Epithelial cell of prostate (primary cell): Measurements from ENCODE around the gene DYRK4.
"Not testable (repeated sequence)": the region's sequence is repeated elsewhere in the genome, so short reads cannot be mapped to it uniquely, and the experiment has no call there.

Source experiments
- DNase-seq: peaks from one replicate; pipeline ENCODE4 v3.0.0-alpha.2; 2011; ENCODE audit warnings: low read depth, low spot score
- H3K27ac ChIP-seq: fragments of 450-650 bp; 2 replicates; pipeline ENCODE4 v1.5.1; 2017; ENCODE audit warnings: mild to moderate bottlenecking

DYRK4 gene, protein sequence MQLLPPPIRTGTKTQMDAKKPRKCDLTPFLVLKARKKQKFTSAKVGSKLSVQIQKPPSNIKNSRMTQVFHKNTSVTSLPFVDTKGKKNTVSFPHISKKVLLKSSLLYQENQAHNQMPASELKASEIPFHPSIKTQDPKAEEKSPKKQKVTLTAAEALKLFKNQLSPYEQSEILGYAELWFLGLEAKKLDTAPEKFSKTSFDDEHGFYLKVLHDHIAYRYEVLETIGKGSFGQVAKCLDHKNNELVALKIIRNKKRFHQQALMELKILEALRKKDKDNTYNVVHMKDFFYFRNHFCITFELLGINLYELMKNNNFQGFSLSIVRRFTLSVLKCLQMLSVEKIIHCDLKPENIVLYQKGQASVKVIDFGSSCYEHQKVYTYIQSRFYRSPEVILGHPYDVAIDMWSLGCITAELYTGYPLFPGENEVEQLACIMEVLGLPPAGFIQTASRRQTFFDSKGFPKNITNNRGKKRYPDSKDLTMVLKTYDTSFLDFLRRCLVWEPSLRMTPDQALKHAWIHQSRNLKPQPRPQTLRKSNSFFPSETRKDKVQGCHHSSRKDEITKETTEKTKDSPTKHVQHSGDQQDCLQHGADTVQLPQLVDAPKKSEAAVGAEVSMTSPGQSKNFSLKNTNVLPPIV

DNA sequence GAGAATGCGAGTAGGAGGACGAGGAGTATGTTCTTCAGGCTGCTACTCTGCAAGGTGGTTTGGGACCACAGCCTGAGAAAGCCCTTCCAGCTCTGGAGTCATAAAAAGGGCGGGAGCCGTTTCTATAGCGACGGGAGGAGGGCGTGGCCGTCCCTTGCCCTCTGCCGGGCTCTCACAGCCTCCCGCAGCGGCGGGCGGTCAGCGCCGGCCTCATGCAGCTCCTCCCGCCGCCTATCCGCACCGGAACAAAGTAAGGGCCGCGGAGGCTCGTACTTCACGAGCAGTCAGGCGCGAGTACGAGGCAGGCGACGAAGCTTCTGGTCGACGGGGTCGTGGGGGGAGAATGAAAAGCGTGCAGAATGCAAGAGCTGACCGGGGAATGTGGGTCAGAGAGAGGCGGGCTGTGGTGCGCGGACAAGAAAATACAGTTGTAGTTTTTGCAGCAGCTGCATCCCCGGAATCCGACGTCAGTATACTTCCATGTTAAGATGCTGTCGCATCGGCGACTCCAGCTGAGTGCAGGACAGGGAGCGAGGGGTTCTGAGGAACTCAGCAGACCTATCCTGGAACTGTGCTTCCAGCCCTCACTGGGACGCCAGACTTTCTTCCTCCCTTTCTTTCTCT lies at the start of gene DYRK4:
Gene DYRK4, plus strand, starts transcription at position 175 of the 624 bp plus-strand sequence. Its CDS starts 38 bp downstream, at position 213.
- no peak within 1 kb of the TSS for H3K27ac ChIP-seq
- DNase-seq: no peak

DNA sequence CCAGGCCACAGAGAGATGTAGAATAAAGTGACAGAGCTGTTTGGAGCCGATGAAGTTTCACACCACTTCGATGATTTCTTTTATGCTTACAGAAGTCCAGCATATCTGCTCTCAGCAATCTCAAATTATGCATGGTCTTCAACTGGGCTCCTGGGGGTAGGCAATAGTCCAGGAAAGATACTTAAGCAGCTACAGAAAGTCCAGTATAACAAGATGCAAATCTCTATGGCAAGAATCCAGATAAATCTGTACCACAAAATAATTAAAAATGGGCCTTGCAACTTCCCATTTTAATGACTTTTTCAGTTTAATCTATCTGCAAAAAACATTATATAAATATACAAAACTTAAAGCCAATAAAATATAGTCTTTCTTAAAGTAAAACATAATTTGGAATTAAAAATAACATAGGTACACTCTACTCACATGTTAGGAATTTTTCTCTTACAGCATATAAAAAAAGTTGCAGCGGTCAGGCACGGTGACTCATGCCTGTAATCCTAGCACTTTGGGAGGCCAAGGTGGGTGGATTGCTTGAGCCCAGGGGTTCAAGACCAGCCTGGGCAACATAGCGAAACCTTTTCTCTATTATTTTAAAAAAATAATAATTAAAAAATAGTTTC lies 43.8 kb upstream of the DYRK4 start:
- DNase-seq: peak; percentile 12
- no peak overlapping the region for H3K27ac ChIP-seq

DNA sequence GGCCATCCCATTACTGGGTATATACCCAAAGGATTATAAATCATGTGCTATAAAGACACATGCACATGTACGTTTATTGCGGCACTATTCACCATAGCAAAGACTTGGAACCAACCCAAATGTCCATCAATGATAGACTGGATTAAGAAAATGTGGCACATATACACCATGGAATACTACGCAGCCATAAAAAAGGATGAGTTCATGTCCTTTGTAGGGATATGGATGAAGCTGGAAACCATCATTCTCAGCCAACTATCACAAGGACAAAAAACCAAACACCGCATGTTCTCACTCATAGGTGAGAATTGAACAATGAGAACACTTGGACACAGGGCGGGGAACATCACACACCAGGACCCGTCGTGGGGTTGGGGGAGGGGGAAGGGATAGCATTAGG lies 38.6 kb upstream of the DYRK4 start:
- DNase-seq, H3K27ac ChIP-seq: not testable (repeated sequence)

DNA sequence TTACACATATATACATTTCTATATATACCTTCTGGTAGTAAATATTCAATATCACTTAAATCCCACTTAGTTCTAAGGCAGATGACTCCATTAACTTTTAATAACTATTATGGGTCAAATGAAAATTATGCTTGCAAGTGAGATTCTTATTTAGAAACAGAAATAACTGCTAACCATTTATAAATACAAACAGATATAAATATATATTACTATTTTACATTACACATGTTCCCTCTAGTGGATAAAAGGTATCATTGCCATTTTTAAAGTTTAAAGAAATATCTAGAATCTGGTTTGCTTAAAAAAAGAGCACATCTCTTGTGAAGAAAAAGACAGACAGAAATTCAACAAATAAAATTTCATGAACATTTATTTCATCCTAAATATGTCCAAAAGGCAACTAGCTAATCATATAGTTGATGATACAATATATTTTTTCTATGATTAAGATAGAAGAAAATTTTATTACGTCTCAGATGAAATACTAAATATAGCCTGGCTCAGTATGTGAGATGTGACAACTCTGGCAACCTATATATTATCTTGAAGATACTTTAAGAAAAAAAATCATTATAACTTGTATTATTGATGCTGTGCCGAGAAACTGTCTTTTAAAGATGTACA lies 35.0 kb upstream of the DYRK4 start:
- DNase-seq: no peak
- H3K27ac ChIP-seq: no peak overlapping the region

DNA sequence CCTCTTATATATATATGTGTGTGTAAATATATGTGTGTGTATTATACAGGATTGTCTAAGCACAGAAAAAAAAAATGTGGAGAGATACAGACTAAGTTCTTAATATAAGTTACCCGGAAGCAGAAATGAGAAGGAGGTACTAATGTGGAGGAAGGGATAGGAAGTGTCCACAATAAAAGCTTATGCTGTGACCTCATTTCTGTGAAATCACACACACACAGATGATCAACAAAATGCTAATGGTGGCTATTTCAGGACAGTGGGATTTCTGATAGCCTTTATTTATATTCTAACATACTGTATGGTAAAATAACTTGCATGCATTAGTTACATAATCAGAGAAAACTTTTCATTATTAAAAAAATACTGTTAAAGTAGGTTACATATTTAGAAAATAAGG lies 31.8 kb upstream of the DYRK4 start:
- DNase-seq: no peak
- H3K27ac ChIP-seq: no peak overlapping the region

DNA sequence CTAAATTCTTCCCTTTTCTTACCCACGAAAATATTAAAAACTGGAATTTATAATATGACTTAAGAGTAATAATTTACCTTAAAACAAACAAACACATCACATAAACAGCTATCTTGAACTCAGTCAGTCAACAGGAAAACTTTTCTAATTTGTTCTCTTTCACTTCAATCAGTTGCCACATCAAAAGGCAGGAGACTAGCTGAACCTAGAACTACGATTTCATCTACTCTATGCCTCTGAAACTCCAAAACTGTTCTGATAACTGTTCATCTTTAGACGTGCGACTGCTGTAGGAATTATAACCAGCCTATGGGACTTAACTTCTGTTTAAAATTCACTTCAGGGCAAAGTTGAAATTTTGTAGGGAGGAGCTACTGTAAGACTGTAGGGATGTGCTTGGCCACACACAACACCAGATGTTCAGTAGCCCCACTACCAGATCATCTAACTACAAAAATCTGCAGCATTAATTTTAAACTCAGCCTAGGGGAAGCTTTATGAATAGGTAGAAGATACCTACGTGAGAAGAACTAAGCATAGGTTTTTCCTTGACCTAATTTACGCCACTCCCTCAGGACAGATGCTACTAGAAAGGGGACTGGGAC lies 30.9 kb upstream of the DYRK4 start:
- no peak for DNase-seq
- no peak overlapping the region for H3K27ac ChIP-seq

DNA sequence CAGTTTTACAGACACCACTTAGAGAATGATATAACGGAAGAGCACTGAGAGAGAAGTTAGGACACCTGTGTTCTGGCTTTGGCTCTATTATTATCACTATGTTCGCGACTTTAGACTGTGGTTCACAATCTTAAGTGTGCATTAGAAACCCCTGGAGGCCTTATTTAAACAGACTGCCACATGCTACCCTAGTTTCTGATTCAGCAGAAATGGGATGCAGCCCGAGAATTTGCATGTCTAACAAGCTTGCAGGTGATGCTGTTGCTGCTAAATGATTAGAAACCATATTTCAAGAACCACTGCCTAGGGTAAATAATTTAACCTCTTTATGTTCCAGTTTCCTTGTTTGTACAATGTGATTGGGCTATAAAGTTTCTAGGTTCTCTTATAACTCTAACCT lies 26.9 kb upstream of the DYRK4 start:
- no peak for DNase-seq
- H3K27ac ChIP-seq: no peak overlapping the region

DNA sequence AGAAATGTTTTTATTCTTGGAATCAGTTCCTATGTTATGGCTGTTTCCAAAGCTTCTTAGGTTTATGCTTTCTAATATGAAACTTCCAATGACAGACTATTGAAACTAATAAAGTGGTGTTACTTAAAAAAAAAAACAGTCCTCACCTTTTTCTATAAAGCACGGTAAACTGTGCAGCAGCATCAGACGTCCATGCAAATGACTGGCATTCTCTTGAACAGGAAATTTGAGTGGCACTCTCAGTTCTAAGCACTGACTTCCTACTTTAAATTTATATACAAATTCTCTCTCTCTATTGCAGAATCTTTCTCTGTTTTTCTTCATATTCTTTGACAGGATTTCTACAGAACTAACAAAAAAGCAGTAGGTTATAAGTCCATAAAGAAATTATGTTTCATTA lies 26.1 kb upstream of the DYRK4 start:
- no peak for DNase-seq
- H3K27ac ChIP-seq: no peak overlapping the region

DNA sequence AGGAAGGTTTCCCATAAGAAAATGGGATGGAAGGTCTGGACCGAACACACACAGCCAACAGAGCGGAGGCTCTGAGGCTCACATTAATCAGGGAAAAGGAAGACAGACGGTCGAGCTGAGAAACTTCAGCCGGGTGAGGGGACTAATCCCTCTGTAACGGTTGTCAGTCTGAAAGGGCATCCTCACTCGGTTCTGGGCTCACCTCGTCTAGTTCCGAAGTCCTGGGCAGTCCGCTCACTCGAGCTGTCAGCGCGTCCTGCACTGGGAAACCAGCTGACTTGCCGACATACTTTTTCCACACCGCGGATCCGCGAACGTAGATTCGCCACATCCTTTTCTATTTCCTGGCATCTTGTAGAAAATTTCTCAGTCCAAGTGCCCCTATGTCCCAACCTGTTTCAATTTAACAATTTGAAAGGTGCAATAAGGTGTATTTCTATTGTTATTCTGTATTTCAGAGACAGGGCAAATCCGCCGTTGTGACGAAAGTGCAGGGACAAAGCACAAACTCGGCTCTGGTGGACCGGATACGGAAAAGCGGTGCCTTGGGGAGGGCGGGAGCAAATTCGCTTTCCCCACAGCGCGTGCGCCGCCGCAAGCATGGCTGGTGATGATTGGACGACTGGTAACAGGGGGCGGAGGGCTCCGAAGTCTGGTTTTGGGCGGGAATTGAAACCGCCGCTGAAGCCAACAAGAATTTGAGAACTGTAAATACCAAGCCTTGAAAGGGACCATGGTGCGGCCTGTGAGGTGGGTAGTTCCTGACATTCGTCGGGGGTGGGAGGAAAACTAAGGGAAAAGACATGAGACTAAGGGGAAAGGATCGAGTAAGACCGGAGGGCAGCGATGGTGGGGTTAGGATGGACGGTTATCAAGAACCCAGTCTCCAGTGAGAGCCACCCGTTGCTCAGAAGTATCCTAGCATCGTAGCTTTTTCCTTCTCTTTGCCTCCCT lies 23.5 kb upstream of the DYRK4 start, which contains the start of gene RAD51AP1:
Gene RAD51AP1, plus strand, starts transcription at position 684 of the 954 bp plus-strand sequence. Its CDS starts 50 bp downstream, at position 734.
- DNase-seq: peak; percentile 87
- H3K27ac ChIP-seq: peak within 1 kb of the TSS; percentile 70

DNA sequence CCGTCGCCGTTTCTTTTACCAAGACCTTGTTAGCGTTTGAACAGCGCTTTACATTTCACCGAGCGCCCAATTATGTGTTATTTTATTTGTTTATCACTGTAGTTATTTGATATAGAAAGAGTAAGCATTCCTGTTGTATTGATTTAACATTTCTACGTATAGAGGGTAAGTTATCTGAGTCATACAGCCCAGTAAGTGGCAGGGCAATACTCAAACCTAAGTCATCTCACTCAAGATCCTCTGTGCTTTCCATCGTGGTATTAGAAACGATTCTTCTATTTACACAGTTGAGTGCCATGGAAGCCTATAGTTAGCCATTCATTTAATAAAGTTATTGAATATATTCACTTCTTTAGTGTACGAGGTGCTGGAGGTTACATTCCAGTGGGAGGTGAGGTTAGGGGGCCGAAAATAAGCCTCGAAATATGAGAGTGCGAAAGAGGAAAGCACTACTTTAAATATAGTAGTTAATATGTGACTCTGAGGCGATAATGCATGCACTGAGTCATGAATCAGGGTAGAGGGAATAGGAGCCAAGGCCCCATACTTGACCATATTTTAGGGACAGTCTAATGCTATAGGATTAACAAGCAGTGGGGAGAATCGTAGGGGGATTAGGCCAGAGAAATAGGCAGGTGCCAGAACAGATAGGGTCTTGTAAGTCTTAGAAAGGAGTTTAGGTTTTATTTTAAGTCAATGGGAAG lies 22.7 kb upstream of the DYRK4 start:
- H3K27ac ChIP-seq: peak overlapping the region; percentile 70
- no peak for DNase-seq

DNA sequence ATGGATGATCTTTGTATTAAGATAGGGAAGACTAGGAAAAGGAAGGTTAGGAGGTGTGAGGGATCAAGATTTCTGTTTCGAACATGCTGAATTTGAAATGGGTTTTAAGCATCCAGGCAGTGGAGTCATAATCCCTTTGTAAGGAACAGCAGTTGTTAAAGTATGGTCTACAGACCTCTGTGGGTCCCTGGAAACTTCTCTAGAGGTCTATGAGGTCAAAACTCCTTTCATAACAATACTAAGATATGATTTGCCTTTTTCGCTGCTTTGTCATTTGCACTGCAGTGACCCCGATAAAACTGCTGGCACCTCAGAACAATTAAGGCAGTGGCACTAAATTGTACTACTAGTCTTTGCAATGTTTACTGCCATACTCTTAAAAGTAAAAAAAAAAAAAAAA lies 21.8 kb upstream of the DYRK4 start:
- H3K27ac ChIP-seq: no peak overlapping the region
- DNase-seq: no peak

DNA sequence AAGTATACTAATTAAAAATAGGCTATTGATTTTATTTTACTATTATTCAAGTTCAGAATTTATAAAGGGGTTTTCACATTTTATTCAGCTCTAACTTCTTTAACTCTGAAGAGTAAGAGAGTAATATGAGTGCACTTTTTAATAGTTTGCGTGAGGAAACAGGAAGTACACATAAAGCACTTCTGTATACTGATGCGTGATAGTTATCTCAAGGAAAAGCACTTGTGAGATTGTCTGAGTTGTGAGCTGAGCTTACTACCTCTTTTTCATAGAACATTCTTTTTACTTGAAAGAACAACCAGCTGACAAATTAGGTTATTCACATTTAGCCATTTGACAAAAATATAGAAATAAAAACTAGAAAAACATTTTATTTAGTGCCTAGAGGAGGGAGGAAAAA lies 21.4 kb upstream of the DYRK4 start:
- no peak overlapping the region for H3K27ac ChIP-seq
- no peak for DNase-seq

DNA sequence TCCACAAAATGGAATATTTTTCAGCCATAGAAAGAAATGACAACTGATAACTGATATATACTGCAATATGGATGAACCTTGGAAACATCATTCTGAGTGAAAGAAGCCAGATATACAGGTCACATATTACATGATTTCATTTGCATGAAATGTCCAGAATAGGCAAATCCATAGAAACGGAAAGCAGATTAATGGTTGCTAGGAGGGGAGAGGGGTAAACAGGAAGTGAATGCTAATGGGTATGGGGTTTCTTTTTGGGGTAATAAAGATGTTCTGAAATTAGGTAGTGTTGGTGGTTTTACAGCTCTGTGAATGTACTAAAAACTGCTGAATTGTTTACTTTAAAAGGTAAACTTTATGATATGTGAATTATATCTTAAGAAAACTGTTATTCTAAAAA lies 16.8 kb upstream of the DYRK4 start:
- no peak overlapping the region for H3K27ac ChIP-seq
- no peak for DNase-seq

DNA sequence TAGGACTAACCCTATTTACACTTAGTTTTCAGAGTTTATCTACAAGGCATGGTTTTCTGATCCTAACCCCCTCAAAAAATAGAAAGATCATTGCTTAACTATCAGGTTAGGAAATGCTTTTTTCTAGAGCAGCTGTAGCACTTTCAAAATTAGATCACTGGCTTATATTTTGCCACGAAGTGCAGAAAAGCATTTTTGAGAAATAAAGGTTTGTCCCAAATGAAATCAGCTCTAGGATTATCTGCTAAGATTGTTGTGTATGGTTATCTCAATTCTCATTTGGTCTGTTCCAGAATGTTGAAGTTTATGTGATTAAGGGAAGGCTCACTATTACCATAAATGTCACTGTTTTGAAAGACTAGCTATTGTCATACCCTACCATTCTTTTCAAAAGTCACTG lies 9.8 kb upstream of the DYRK4 start:
- DNase-seq: no peak

DNA sequence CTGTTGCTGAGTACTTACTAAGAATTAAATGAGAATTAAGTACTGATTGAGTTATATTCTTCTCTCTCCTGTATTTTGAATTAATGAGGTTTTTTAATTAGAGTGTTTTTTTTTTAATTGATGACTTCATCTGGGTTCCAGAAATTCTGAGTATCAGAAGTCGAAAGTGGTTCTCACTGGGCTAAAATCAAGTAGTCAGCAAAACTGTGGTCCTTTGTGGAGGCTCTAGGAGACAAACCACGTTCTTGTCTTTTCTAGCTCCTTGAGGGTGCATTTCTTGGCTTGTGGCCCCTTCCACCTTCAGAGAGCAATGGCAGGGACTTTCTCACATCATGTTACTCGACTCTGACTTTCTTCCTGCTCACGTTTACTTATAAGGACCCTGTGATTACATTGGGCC lies 8.1 kb upstream of the DYRK4 start:
- no peak for DNase-seq
- H3K27ac ChIP-seq: no peak overlapping the region

More for the DNA sequence above, 9.8 kb upstream of the DYRK4 start:
- H3K27ac ChIP-seq: no peak overlapping the region

DNA sequence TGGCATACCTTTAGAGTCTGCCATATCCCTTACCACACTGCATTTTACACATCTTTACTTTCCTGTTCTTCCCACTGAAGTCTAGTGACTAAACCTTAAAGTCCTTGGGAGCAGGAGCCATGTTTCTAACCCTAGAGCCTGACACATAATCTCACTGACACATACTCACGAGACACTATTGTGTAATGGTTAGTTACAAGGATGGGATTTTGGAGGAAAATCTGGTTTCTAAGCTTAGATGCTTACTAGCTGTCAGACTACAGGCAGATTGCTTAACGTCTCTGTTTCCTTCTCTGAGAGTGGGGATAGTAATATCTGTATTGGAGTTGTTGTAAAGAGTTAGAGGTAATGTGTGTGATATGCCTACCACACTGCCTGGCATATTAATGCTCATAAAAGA lies 6.2 kb upstream of the DYRK4 start:
- H3K27ac ChIP-seq: no peak overlapping the region
- DNase-seq: no peak

DNA sequence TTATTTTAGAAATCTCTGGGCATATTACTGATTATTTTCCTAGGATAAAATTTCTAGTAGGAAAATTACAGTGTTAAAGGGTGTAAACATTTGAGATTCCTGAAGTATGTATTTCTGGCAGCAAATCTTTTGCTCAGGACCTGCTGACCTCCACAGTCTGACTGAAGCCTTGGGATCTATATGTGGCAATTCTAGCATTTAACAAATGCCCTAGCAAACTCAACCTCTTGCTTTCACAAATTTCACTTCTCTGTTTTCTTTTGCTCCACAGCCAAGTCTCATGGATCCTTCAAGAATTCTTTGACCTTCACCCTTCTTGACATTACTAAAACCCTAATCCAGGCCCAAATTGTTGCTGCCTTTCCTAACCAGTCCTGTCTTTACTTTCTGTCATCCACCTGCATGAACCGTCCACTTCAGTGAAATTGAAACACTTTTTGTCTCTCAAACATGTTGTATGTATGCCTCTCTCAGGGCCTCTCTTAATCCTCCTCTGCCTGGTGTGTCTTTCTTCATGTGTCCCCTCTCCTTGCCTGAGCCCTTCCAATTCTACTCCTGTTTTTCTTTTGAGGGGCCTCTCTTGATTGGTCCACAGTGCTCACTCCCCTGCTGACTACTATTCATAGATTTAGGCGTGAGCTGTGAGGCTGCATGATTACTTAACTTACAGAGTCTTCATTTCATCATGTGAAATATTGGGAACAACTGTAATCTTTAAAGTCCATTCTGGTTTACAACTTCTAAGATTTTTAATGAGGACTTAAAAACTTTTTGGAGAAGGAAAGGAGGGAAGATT lies 5.1 kb upstream of the DYRK4 start:
- DNase-seq: no peak
- H3K27ac ChIP-seq: no peak overlapping the region

DNA sequence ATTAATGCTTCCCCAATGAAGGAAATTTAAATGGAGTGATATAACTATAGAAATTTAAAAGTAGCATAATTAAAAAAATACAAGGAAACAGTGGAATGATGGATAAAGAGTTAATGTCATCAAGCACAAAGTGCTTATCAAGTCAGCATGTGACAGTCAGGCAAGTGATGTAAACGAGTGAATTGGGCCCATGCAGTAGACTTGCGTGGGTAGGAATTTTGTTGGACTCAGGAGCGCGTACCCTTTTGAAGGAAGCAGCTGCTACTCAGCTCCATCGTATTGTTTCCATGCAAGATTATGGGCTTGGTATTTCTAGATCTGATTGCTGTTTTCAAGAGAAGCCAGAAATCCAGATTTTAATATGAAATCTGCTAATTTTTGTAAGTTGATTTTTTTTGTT lies 4.4 kb upstream of the DYRK4 start:
- no peak overlapping the region for H3K27ac ChIP-seq
- DNase-seq: no peak
